GM21619 (cell line): Measurements from ENCODE around the gene DTD1.
"Not testable (repeated sequence)": the region's sequence is repeated elsewhere in the genome, so short reads cannot be mapped to it uniquely, and the experiment has no call there.

Source experiments
- ATAC-seq: cut with Tn5 transposase; IDR thresholded peaks from one replicate; pipeline ENCODE4 v1.9.1; 2021; ENCODE audit not compliant: unreplicated experiment

DTD1 gene

DNA sequence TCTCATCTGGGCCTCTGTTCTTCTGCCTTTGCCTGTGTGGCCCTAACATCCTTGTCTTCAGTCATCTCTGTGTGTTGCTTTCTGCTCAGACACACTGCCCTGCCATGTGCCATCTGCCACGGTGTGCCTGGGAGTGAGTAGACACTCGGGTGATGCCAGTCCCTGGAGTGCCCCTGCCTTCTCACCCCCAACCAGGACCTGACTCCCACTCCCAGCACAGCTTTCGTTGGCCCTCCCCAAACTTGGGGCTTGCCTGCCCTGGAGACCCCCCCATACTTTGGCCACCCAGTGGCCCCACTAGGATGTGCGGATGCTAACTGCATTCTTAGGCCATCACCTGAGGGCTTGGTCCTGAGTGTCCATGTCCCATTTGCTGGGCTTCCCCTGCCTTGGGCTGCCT, 149.3 kb downstream of the DTD1 start:
- no peak for ATAC-seq

DNA sequence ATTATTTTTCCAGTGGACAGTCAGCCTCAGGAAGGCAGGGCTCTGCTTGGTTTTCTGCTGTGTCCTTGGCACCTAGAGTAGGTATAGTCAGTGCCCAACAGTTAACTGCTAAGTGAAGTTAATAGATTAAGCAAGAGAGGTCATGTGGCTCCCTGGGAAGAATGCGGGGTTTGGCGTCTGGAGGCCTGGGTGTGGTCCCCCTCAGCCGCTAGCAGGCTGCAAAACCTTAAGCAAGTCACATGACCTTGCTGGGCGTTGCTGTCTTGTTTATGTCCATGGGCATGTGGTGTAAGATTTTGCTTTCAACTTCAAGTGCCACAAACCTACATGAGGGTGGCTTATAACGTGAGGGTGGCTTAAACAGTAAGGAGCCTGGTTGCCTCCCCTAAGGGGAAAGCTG, 150.2 kb downstream of the DTD1 start:
- ATAC-seq: no peak

DNA sequence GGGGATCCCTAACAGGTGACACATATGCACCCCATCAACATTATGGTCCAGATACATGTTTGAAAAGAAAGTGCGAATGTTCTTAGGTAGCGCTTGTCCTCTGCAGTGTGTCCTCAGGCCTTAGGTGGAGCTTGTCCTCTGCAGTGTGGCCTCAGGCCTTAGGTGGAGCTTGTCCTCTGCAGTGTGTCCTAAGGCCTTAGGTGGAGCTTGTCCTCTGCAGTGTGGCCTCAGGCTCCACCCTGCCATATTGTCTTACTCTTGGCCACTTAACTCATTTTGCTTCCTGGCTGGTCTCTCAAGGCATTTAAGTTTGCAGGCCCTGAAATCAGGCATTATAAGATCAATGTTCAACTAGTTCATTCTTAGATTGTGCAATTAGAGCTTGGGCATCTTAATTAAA, 151.0 kb downstream of the DTD1 start:
- ATAC-seq: no peak

DNA sequence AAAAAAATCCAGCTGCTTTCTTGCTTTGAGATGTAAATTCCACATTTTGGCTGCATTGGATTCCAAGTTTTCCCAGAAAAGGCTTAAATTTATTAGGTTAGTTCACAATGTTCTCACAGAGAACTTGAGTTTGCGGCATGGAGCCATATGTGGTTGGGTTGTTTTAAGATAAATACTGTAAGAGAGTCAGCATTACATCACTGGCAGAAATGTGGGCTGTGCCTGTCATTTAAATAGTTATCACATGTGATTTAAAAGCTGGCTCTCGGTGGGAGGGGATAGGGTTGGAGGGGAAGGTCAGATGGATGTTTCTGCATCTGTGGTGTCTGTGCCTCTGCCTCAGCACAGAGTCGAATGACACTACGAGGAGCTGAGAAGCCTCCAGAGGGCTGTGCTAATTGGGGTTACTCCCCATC, 151.9 kb downstream of the DTD1 start:
- no peak for ATAC-seq

DNA sequence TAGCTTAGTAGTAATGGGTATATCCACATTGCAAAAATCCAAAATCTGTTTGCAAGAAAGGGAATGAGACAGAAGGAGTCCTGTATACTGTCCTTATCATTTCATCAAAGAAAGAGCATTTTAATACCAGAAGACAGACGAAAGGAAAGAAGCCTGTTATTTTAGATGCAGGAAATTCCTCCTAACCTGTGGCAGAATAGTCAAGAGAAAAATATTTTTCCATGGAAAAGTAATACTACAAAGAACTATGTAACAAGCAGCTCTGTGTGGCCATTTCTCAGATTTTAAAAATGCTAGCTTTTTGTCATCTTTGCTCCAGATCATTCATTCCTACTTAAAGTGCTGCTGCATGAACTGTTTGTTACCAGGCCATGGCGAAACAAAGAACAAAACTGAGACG, 152.9 kb downstream of the DTD1 start:
- ATAC-seq: no peak

DNA sequence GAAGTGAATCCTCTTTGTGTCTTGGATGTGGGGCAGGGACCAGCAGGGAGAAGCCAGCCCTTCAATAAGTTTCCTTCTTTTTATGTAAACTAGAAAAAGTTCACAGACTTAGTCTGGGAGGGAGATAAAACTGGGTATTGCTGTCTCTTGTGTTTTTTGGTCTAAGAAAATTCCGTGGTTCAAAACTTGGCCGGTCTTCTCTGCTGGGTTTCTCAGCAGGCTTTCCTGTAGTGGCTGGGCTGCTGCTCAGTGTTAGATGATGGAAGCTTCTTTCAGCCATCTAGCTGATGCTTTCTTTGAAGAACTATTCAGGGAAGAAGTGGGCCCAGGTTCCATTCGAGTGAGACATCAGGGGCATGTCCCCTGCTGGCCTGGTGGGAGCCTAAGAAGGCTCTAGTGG, 155.0 kb downstream of the DTD1 start:
- no peak for ATAC-seq

DNA sequence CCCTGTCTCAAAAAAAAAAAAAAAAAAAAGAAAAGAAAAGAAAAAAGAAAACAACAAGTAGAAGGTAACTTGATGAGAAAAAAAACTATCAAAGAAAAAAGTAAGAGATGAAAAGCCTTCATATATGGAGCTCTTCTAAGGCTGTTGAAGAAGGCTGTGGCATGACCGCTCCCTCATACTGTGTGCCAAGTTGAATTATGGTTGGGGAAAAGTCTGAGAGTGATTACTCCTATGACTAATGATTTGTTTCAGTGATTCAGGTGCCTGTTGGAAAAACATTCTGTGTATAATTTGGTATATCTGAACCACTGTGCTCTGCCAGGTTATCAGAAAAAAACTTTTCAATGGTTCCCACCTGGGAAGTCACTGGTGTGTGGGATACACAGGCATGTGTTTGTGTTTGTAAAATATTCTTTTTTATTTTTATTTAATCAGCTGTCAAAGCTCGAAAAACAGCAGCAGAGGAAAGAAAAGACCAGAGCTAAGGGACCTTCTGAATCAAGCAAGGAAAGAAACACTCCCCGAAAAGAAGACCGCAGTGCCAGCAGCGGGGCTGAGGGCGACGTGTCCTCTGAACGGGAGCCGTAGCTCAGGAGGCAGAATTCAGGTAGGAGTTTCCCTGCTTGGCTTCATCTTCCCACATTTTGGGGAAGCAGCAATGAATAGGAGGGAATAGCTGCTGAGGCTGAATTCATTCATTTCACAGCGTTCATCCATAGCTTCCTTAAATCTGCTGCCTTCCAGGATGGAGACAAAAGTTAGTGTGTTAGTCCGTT, 156.0 kb downstream of the DTD1 start:
- no peak for ATAC-seq

DNA sequence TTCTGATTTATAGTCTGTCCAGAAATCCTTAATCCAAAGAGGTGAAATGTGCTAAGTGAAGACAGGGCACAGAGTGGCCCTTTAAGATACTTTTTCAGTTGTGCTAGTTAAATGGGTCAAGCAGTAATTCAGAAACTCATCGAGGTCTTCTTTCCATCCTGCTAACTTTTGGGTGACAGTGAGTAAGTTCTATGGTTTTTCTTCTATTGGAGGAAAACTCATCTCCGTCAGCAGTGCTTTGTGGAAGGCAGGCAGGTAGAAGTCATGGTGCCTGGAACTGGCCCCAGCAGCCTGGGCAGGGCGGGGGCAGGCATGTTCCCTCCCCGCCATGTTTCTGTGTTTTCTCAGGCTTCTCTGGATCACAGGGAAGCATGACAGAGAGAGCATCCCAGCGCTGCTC, 159.2 kb downstream of the DTD1 start:
- ATAC-seq: no peak

DNA sequence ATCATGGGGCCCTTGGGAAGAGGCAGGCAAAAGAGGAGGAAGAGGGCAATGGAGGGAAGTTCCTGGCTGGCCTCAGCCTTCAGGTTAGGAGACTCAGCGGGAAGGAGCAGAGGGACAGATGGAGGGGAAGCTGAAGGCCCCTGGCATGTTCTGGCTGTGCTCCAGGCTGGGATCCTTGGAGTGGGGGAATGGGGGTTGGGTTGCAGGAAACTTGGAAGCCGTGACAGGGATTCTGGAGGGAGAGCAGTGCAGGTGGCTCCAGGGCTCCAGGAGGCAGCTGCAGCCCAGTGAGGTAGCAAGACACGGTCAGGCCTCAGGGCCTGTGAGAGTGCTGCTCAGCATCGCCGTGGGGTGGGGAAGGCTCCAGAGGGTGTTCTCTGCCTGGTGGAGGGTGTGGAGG, 161.1 kb downstream of the DTD1 start:
- no peak for ATAC-seq

DNA sequence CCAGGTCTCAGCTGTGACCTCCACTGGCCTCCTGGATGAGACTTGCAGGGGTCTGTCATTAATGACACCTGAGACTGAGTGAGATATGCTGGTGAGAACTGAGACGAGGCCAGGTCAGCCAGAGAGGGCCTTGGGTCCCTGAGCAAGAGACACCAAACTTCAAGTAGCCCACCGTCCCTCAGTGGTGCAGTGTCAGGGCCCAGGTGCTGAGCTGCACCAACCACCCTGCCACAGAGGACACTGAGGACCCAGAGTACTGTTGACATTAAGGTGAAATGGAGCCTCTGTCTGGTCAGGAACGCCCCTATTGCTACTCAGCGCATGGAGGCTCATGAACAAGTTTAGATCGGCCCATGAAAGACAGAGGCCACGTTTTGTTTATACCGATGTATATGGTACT, 161.7 kb downstream of the DTD1 start:
- no peak for ATAC-seq

DNA sequence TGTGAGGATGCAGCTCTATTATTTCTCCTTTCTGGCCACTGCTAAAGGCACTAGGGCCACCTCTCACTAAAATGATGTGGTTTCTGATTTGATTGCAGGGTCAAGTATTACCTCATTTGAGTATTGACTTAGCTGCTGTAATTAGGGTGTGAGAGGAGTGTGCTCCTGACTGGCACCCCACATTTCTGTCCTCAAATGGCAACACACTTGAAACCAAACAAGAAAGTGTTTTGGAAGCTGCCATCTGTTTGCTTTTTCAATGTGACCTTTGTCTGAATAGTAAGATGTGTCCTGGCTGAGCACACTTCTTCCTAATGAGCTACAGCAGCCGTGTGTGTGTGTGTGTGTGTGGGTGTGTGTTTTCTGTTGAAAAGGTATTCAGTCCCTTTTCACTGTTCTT, 162.9 kb downstream of the DTD1 start:
- ATAC-seq: no peak

DNA sequence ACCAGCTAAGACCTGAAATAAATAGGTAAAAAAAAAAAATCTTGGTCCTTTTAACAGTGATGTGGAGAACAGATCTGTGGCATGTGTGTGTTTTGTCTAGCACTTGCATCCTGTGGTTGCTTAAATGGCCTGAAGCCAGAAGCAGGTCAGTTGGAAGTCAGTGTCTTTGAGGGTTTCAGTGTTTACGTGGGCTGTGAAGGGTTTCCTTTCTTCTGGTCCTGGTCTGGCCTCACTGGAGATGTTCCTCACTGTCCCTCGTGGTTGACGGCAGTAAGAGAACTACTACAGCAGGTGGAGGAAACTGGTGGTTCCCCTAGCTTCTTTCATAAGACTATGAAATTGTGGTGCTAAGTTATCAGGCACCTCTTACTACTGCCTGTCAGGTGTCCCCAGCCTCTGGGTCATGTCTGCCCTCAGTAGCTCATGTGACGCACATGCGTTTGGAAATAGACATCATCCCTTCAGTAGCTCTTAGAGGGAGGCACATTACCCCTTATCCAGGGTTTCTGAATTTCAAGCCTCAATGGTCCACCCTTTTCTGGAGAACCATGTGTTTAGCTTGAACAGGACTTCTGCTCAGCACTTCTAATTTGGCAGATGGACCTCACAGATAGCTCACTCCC, 166.3 kb downstream of the DTD1 start:
- peak; percentile 99 for ATAC-seq

DNA sequence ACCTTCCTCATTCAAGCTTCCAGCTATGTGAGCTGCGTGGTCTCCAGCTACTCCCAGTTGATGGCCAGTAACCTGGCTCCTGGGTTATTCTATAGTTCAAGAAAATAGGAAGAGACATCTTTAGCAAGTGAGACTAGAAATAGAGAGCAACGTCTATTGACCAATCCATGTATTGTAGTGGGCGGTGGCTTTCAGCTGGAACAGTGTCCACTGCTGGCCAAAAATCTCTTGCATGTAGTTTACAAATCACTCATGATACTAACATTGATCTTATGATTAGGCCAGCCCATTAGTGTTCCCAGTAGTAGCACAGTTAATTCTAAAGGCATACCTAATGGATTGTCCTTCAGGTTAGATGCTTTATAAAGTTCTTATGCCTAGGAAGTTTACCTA, 166.8 kb downstream of the DTD1 start:
- ATAC-seq: no peak

DNA sequence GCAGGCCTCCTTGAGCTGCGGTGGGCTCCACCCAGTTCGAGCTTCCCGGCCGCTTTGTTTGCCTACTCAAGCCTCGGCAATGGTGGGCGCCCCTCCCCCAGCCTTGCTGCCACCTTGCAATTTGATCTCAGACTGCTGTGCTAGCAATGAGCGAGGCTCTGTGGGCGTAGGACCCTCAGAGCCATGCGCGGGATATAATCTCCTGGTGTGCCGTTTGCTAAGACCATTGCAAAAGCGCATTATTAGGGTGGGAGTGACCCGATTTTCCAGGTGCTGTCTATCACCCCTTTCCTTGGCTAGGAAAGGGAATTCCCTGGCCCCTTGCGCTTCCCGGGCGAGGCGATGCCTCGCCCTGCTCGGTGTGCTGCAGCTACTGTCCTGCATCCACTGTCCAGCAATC, 173.0 kb downstream of the DTD1 start:
- ATAC-seq: not testable (repeated sequence)

DNA sequence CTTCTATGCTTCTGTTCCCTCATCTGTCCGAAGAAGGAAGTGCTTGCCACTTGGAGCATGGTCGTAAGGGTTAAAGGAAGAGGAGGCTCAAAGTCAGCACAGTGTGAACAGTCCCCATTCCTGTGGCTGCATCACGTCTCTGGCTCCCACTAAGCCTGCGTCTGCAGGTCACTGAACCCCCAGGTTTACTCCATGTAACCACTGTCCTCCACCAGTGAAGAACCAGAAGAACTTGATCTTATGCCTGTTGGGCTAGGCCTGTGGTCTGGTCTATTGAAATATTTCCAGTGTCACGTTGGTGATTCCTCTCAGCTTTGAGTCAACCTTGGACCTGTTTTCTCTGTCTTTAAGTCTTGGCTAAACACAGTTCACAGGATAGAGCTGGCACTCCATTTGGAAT, 179.8 kb downstream of the DTD1 start:
- no peak for ATAC-seq

DNA sequence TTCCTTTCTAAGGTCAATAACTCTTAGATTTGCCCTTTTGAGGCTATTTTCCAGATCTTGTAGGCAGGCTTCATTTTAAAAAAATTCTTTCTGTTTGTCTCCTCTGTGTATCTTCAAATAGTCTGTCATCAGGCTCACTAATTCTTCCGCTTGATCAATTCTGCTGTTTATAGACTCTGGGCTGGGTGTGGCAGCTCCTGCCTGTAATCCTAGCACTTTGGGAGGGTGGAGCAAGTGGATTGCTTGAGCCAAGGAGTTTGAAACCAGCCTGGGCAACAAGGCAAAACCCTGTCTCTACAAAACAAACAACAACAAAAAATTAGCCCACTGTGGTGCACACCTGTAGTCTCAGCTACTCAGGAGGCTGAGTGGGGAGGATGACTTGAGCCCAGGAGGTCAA, 185.7 kb downstream of the DTD1 start:
- ATAC-seq: no peak

DNA sequence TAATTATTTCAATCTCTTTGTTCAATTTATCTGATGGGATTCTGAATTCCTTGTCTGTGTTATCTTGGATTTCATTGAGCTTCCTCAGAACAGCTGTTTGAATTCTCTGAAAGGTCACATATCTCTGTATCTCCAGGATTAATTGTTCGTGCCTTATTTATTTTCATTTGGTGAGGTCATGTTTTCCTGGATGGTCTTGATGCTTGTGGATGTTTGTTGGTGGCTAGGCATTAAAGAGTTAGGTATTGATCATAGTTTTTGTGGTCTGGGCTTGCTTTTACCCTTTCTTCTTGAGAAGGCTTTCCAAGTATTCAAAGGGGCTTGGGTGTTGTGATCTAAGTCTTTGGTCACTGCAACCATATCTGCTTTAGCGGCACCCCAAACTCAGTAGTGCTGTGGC, 186.4 kb downstream of the DTD1 start:
- no peak for ATAC-seq

DNA sequence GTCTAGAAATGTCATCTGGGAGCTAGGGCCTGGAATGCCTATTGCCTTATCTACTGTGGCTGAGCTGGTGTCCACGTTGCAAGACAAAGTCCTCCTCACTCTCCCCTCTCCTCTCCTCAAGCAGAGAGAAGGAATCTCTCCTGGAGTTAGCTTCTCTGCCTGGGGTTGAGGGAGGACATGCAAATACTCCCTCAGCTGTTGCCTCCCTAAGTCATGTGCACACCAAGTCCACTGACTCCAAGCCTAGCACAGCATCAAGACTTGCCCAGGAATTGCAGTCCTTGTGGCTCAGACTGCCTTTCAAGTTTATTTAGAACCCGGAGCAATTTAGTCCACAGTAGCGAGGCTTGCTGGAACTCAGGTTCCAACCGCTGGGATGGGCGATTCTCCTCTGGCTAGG, 187.8 kb downstream of the DTD1 start:
- ATAC-seq: no peak

DNA sequence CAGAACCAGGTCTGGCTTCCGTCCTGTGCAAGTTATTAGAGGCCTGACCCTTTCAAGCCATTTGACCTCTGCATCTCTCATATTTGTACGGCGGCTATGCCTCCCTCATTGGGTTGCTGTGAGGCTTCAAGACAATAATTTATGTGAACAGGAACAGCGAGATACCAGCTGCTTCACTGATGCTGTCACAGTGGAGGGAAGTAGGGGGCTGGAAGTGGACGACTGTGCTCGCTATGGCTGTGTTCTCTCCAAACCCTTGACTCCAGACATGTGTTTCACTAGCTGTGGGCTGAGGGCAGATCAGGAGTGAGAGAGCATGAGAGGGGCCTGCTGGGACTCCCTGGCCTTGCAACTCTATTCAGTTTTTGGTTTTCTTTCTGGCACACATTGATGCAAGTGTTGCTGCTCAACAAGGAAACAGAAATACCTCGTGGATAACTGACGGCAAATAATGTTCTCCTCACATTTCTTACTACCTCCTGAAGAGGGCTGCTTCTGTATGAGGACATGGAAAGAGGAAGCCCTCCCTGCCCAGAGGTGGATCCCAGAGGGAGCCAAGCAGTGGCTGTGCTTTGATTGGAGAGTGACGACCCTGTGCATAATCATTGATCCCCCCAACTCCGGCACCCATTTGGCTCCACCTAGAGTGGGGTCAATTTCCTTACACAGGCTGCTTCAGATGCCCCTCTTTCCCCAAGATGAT, 191.0 kb downstream of the DTD1 start:
- ATAC-seq: no peak

DNA sequence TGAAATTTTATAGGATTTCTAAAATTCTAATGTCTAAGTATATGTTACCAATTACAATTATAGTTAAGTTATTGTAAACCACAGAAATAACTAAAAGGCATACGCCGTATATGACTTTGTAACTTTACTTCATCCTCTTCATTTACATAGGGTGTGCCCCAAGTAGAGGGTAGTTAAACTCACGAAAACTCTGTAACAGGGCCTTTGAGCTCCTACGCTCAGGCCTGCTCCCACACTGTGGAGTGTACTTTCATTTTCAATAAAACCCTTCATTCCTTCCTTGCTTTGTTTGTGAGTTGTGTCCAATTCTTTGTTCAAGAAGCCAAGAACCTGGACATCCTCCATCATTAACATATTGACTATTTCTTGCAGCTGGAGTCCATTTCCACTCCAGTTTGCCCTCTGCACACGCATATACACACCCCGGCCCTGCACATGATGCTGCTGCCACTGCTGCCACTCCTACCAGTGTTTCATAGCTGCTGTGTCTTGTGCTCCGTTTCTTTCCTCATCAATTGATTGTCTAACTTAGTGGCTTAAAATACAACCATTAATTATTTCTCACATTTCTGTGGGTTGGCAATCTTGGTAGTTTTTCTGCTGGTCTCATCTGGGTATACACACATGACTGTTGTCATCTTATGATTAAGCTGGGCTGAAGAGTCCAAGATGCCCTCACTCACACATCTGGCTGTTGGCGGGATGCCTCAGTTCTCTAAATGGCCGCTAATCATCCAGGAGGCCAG, 192.7 kb downstream of the DTD1 start:
- no peak for ATAC-seq

DNA sequence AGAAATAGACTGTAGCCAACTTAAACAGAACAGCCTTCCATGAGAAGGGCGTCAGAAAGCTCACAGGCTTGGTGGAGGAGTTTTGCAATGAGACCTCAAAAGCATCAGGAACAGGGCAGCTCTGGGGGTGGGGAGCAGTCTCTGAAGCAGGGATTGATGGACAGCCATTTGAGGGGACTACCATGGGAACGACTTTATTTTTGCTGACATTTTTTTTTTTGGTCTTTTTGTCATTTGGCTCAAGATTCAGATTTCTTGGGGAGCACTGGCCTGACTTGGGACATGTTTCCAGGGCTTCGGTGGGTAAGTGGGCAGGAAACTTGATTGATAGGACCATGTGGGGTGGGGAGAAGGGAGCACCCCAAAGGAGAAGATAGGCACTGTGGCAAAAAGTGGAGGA, 193.7 kb downstream of the DTD1 start:
- ATAC-seq: no peak
